Activated CD8-positive, alpha-beta memory T cell treated with anti-CD3 and anti-CD28 coated beads for 36 hours (primary cell): ENCODE measurements around the gene RNF208. TPM values are rescaled to one million over a fixed set of nuclear protein-coding genes. Genes with fewer than 3 reads are reported as not detected.

Experiments
- CTCF ChIA-PET: fragments of 350-600 bp; sonication (Branson Sonifier 250); formaldehyde crosslinking; loops from one replicate; lab custom pipeline; 2021; ENCODE audit warnings: antibody characterized with exemption; lab: Charles Lee
- POLR2A ChIA-PET: fragments of 350-600 bp; sonication (Branson Sonifier 250); formaldehyde crosslinking; loops from one replicate; lab custom pipeline; 2021; ENCODE audit warnings: antibody characterized with exemption; lab: Charles Lee
- total RNA-seq, 2 experiments: library from RNA; stranded (reverse); gene quantifications; one replicate each; pipeline ENCODE4 v1.2.3, GENCODE V29; 2021

Gene RNF208
- total RNA-seq, 2 experiments from 2014 or later, result 3.0 to 4.1 TPM

GRCh38 chr9:137224830-137225694, 3.0 kb upstream of the RNF208 start, which contains the start of gene CYSRT1:
TSS of gene CYSRT1 (plus strand) at chr9:137225174. CDS start at chr9:137225622, 448 bp downstream.
- ChIA-PET CTCF (interaction anchor here (0.5 to 7.0 kb wide), 4 partner anchors 12 to 71 kb away, joined by 3 to 49 read pairs (median 3); partner anchors contain the start of gene TUBB4B), POLR2A (no interaction called here)

- POLR2A ChIA-PET, result interaction anchor here (0.5 to 2.6 kb wide), 15 partner anchors 17 to 342 kb away, joined by 3 to 15 read pairs (median 4); partner anchors contain the start of genes ANAPC2, MAN1B1, NDOR1 and SSNA1
Measured at GRCh38 chr9:137223078-137223970, 1.3 kb upstream of the RNF208 start.

GRCh38 chr9:137221506-137222111, 431 bp downstream of the RNF208 start:
- ChIA-PET CTCF (interaction anchor here (7.0 kb wide), 1 partner anchor 15 kb away, joined by 49 read pairs; no protein-coding TSS in a partner anchor), POLR2A (interaction anchor here (0.9 to 1.6 kb wide), 2 partner anchors 11 to 32 kb away, joined by 3 to 4 read pairs; no protein-coding TSS in a partner anchor)

More at GRCh38 chr9:137223078-137223970, 1.3 kb upstream of the RNF208 start:
- CTCF ChIA-PET, result interaction anchor here (0.8 to 7.0 kb wide), 11 partner anchors 13 to 436 kb away, joined by 3 to 49 read pairs (median 3); partner anchors contain the start of gene NPDC1

- CTCF ChIA-PET, result interaction anchor here (1.4 kb wide), 1 partner anchor 103 kb away, joined by 4 read pairs; no protein-coding TSS in a partner anchor
- POLR2A ChIA-PET, result interaction anchor here (0.8 to 0.9 kb wide), 2 partner anchors 11 to 13 kb away, joined by 3 to 4 read pairs; no protein-coding TSS in a partner anchor
Measured at GRCh38 chr9:137221095-137221505, 940 bp downstream of the RNF208 start.

- ChIA-PET POLR2A (interaction anchor here (0.6 to 0.8 kb wide), 2 partner anchors 13 to 431 kb away, joined by 4 read pairs; no protein-coding TSS in a partner anchor), CTCF (interaction anchor here (0.8 to 1.4 kb wide), 3 partner anchors 16 to 153 kb away, joined by 3 to 4 read pairs (median 4); no protein-coding TSS in a partner anchor)
Measured at GRCh38 chr9:137220317-137221094, 1.5 kb downstream of the RNF208 start.

GRCh38 chr9:137219757-137220316, 2.2 kb downstream of the RNF208 start:
- ChIA-PET CTCF (interaction anchor here (0.8 to 1.4 kb wide), 3 partner anchors 17 to 152 kb away, joined by 3 to 4 read pairs (median 4); no protein-coding TSS in a partner anchor), POLR2A (no interaction called here)

- CTCF ChIA-PET, result interaction anchor here (1.7 kb wide), 1 partner anchor 8 kb away, joined by 6 read pairs; the partner anchor contains the start of gene RNF224
- POLR2A ChIA-PET, result interaction anchor here (0.6 kb wide), 1 partner anchor 218 kb away, joined by 4 read pairs; no protein-coding TSS in a partner anchor
Measured at GRCh38 chr9:137218754-137219271, 3.2 kb downstream of the RNF208 start.

GRCh38 chr9:137218212-137218753, 3.8 kb downstream of the RNF208 start:
- POLR2A ChIA-PET, result no interaction called here
- CTCF ChIA-PET, result interaction anchor here (1.7 kb wide), 1 partner anchor 9 kb away, joined by 6 read pairs; the partner anchor contains the start of gene RNF224

- ChIA-PET POLR2A (no interaction called here), CTCF (interaction anchor here (0.8 to 1.8 kb wide), 3 partner anchors 10 to 41 kb away, joined by 3 to 6 read pairs (median 4); partner anchors contain the start of gene RNF224)
Measured at GRCh38 chr9:137217276-137218211, 4.5 kb downstream of the RNF208 start.

- CTCF ChIA-PET, result interaction anchor here (0.9 to 1.8 kb wide), 2 partner anchors 40 to 51 kb away, joined by 3 to 4 read pairs; no protein-coding TSS in a partner anchor
- POLR2A ChIA-PET, result no interaction called here
Measured at GRCh38 chr9:137216188-137216965, 5.7 kb downstream of the RNF208 start.

GRCh38 chr9:137215196-137215986, 6.6 kb downstream of the RNF208 start:
- CTCF ChIA-PET, result no interaction called here
- POLR2A ChIA-PET, result no interaction called here

- ChIA-PET POLR2A (no interaction called here), CTCF (no interaction called here)
Measured at GRCh38 chr9:137214620-137215019, 7.4 kb downstream of the RNF208 start.

- CTCF ChIA-PET, result no interaction called here
- POLR2A ChIA-PET, result no interaction called here
Measured at GRCh38 chr9:137213160-137214060, 8.6 kb downstream of the RNF208 start.
